Activated CD8-positive, alpha-beta memory T cell treated with anti-CD3 and anti-CD28 coated beads for 4 hours (primary cell): Measurements from ENCODE around the gene ZNF845.
A peak's percentile ranks its signal among the peaks of the same experiment; 100 is the strongest.
"Not testable (repeated sequence)": the region's sequence is repeated elsewhere in the genome, so short reads cannot be mapped to it uniquely, and the experiment has no call there.

Experiments used
- DNase-seq, 2 donors: peaks; one replicate each; pipeline ENCODE4 v3.0.0-alpha.2; 2020; ENCODE audit warnings: low read depth in 2 of 2

The ZNF845 gene

DNA sequence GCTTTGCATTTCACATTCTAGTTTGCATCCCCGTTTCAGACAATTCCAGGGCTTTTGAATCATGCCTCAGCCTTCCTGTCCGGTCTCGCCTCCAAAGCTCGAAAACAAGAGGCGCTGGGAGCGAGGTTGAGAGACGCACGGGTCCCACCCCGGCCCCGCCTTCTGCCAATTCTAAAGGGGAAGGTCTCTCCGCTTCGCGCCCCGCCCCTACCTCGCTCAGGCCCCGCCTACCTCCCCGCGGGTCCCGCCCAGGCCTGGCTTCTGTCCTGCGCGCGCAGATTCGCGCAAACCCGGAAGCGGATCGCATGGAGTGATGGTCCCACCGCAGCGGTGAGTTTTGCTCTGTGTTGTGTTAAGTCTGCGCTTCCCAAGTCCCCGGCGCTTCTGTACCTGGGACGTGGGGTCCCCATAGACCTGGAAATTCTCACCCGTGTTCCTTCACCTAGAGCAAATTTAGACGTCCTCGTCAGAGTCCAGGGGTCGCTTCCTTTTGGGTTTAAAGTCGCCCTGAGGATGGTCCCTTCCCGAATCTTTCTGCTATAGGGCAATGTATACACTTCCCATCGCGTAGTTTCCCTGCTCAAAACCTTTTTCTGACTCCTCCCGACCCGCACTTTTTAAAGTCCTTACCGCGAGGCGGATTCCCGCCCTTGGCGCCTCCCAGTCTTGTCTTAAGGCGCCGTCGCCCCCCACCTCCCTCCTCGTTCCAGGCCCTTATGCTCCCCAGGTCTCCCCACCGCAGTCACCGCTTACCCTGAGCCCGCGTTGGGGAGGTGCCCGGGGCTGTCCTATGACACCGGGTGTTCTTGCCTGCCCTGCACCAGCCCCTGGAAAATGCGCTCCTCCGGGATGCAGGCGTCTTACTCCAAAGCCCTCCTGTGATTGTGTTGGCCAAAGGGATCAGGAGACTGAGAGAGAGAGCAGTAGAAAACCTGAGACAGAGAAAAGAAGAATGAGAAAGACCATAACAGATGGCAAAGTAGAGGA lies at the start of gene ZNF845:
Gene ZNF845 (plus strand): TSS at position 287 of the 987 bp plus-strand sequence. CDS start 7,559 bp downstream, outside the sequence.
- DNase-seq = peak; percentile 91 to 92

DNA sequence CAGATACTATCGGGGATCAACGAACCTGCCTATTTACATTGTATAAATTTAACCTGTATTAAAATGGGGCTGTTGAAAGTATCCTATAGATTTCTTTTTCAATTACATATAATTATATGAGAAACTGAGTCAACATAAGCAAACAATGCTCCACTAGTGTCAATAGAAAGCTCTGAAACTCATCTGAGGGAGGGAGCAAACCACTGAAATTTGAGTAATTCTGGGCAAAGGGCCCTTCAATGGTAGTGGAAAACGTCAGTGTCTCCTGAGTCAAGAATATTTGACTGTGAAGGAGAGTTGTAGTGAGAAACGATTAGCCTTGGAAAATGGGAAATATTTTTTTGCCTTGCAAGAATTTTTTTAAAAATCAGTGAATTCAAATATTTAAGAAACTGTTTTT lies 48.5 kb upstream of the ZNF845 start:
- no peak for DNase-seq

DNA sequence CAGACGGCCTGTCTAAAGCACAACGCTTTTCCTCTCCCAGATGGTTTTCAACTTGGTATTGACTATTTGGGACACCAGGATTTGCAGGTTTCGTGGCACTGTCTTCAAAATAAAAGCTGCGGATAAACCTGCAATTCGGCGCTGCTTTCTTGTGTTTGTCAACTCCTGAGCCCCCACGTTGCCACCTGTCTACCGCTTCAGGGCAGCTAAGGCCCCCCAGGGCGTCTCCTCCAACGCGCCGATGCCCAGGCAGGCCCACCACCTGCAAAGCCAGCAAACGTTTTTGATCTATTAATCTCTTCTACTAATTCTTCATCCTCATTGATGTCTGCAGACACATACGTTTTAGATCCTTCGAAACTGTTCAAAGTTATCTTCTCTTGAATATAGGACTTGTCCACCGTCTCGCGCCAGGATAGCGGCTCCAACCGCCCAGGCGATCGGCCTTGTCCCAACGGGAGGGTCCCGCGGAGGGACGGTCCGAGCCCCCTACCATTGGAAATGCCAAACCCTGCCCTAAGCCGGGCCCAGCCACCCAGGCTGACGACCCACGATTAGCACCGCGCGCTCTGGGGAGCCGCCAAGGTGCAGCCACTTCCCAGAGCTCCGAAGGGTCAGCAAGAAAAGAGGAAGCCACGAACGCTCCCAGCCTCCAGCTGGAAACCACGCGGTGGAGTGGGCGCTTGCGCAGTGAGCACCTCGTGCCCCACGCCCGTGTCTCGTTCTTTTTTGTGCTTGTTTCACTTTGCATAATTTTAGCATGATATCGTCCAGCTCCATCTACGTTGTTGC lies 42.6 kb upstream of the ZNF845 start:
- no peak for DNase-seq

DNA sequence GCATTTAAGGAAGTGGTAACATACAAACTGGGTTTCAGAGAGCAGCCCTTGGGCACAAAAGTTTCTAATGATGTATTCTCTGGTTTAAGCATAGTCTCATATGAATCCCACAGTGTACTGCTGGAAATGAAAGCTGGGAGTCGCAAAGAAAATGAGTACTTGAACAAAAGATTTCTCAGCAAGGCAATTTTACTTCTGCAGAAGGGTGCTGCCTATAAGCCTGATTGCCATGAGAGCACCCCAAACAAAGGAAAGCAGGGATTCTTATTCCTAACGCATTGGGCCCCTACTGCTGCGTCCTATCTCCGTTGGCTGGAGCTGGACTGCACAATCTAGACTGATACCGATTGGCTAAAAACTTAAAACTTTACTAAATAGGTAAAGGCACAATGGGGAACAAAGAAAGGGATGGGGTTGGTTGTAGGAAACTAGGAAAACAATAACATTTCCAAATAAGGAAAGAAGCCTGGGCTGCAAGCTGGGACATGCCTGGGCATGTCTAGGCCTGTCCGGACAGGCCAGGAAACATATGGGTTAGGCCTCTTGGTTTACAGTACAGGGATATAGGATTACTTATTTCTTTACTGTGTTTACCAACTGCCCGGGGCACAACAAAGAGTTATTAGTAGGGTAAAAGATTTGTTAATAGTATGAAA lies 38.6 kb upstream of the ZNF845 start:
- no peak for DNase-seq

DNA sequence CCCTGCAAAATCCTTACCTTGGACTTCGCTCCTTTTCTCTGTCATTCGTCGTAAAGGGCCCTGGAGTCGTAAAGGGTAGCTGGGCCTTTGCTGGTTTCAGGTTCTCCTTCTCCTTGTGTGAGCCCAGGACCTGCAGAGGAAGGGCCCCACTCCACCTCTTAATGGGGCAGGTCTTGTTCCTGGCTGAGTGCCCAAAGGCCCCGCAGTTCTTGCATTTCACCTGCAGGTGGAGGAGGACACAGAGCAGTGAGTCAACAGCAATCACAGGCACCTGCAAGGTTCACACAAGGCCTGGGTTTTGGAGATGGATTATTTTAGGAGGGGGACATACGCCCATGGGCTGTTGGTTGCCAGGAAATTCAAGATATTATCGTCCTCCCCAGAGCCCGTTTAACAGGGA lies 32.2 kb upstream of the ZNF845 start:
- not testable (repeated sequence) for DNase-seq

DNA sequence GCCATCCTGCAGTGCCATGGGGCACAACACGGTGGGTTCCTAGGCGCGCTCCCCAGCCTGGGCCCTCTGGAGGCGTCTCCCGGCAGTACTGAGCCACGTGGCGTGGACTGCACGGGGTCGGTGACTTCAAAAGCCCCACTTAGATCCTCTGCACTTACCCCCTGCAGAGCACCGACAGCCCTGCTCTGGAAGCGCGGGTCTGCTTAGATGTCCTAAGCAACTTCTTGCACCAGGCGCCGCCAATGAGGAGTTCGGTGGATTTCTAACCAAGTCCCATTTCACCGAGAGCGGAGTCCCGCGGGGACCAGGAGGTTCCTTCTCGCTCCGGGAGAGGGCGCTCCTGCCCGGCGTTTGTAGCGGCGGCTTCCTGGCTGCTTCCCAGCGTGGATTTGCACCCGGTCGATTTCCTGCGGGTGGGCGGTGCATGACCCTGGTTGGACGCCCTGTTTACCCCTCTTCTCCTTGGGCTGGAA lies 25.2 kb upstream of the ZNF845 start:
- DNase-seq = no peak

DNA sequence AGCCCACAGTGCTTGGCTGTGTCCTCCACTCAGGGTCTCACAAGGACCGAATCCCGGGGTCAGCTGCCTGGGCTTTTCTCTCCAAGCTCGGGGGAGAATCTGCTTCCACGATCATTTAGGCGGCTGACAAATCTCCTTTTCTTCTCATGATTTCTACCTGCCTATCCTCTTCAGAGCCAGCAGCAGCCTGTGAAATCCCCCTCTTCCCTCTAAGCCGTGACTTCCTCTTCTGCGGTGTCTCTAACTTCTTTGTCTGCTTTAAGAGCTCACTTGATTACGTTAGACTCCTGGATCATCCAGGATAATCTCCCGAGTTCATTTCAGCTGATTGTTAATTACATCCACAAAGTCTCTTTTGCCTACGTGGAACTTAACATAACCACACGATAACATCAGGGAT lies 22.5 kb upstream of the ZNF845 start:
- DNase-seq = no peak

DNA sequence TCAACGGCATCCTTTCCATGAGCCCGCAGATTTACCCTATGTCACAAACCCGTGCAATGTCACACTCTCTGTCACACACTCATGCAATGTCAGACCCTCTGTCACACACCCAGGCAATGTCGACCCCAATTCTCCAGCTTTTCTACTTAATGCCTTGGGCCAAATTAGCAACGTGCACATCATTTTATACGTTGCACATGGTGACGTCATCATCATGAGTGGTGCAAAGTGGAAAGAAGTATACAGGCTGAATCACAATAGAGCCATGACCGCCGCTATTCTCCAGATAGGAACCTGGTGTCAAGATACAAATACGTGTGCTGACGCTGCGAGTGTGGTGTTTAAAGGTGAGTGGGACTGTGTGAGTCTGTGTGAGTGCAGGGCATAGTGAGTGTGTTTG lies 21.7 kb upstream of the ZNF845 start:
- DNase-seq = no peak

DNA sequence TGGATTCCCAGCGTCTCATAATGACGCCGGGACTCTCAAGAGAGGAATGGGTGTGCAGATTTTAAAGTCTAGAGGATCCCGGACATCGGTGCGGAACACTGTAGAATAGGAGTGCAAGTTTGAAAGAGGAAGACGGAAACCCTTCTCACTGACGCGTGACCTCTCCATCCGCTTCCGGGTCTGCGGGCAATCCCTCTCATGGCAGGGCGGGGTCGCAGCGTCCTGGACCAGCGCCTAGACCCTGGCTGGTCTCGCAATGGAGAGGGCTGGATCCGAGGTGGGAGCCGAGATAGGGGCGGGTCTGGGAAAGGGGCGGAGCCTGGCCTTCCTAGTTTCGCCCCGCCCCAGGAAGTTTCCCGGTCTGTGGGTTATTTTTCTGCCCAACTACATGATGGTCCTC lies 4.6 kb upstream of the ZNF845 start:
- no peak for DNase-seq

DNA sequence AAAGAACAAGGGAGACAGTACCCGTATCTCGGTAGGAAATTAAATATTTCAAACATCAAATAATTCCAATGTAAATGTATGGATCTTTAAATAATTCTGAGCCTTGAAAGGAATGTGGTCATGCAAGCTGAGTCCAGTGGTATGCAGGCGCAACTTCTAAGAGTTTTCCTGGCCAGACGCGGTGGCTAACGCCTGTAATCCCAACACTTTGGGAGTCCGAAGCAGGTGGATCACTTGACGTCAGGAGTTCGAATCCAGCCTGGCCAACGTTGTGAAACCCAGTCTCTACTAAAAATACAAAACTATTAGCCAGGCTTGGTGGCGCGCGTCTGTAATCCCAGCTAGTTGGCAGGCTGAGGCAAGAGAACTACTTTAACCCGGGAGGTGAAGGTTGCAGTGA lies 1.1 kb upstream of the ZNF845 start:
- no peak for DNase-seq

DNA sequence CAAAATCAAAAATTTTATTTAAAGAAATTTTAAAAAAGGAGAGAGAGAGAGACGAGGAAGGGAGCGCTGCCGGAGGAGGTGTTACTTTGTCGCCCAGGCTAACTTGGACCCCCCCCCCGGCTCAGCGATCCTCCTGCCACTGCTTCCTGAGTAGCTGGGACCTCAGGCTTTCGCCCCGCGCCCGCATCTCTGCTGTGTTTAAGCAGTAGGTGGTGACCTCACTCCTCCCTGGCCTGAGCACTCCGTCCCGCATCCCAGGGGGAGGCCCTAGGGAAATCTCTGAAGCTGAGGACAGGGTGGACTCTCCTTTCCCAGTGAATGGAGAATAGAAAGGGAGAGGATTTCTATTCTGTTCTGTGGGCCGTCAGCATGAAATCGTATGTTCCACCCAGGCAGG lies 485 bp upstream of the ZNF845 start:
- DNase-seq = no peak

DNA sequence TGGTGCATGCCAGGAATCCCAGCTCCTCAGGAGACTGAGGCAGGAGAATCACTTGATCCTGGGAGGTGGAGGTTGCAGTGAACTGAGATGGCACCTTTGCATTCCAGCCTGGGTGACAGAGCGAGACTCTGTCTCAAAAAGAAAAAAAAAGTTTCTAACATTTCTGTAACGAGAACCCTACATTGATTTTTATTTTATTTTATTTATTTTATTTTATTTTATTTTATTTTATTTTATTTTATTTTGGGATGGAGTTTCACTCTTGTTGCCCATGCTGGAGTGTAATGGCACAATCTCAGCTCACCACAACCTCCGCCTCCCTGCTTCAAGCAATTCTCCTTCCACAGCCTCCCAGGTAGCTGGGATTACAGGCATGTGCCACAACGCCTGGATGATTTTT lies 10.9 kb downstream of the ZNF845 start:
- DNase-seq = not testable (repeated sequence)

DNA sequence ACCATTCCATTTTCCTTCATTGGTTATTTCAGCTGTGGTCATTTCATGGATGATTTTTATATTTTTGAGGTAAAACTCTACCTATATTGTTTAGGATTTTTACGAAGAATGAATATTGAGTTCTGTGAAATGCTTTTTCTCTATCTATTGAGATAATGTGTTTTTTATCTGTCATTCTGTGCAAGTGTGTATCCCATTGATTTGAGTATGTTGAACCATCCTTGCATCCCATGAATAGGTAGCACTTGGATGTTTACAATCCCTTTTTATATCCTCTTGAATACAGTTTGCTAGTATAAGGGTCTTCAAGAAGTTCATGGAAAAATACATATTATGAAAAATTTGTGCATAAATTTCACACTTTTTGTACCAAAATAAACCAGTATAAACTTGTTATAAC lies 22.2 kb downstream of the ZNF845 start:
- no peak for DNase-seq

DNA sequence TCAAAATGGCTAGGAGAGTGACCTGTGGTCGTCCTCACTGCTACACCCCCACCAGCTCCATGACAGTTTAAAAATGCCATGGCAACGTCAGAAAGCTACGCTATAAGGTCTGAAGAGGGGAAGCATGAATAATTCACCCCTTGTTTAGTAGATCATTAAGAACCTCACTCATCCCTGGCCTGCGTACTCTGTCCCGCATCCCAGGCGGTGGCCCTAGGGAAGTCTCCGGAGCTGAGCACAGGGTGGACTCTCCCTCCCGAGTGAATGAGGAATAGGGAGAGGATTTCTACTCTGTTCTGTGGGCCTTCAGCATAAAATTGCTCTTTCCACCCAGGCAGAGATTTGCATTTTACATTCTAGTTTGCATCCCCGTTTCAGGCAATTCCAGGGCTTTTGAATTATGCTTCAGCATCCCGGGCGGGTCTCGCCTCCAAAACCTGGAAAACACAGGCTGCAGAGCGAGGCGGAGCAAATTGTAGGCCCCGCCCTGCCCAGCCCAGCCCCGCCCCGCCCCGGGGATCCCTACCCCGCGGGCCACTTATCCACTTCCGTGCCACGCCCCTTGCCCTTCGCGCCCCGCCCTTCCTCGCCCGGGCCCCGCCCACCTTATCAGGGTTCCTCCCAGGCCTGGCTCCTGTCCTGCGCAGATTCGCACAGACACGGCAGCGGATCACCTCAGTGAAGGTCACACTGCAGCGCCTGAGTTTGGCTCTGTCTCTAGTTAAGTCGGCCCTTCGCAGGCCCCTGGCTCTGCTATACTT lies 24.5 kb downstream of the ZNF845 start:
- DNase-seq = no peak

DNA sequence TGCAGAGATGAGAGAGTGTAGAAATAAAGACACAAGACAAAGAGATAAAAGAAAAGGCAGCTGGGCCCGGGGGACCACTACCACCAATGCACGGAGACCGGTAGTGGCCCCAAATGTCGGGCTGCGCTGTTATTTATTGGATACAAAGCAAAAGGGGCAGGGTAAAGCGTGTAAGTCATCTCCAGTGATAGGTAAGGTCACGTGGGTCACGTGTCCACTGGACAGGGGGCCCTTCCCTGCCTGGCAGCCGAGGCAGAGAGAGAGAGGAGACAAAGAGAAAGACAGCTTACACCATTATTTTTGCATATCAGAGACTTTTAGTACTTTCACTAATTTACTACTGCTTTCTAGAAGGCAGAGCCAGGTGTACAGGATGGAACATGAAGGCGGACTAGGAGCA lies 26.5 kb downstream of the ZNF845 start:
- not testable (repeated sequence) for DNase-seq

DNA sequence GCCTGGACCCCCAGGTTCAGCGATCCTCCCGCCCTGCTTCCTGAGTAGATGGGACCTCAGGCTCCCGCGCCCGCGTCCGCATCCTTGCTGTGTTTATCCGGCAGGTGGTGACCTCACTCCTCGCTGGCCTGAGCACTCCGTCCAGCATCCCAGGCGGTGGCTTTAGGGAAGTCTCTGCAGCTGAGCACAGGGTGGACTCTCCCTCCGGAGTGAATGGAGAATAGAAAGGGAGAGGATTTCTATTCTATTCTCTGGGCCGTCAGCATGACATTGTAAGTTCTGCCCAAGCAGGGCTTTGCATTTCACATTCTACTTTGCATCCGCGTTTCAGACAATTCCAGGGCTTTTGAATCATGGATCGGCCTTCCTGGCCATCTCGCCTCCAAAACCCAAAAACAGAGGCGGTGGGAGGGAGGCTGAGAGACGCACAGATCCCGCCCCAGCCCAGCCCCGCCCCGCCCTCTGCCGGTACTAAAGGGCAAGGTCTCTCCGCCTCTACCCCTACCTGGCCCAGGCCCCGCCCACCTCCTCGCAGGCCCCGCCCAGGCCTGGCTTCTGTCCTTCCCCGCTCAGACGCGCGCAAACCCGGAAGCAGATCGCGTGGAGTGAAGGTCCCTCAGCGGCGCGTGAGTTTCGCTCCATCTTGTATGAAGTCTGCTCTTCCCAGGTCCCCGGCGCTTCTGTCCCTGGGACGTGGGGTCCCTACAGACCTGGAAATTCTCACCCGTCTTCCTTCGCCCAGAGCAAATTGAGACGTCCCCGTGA lies 31.8 kb downstream of the ZNF845 start, which contains the start of gene ZNF525:
Gene ZNF525 (plus strand): TSS at position 572 of the 765 bp plus-strand sequence. CDS start 6,577 bp downstream, outside the sequence.
- peak; percentile 94 to 96 for DNase-seq

DNA sequence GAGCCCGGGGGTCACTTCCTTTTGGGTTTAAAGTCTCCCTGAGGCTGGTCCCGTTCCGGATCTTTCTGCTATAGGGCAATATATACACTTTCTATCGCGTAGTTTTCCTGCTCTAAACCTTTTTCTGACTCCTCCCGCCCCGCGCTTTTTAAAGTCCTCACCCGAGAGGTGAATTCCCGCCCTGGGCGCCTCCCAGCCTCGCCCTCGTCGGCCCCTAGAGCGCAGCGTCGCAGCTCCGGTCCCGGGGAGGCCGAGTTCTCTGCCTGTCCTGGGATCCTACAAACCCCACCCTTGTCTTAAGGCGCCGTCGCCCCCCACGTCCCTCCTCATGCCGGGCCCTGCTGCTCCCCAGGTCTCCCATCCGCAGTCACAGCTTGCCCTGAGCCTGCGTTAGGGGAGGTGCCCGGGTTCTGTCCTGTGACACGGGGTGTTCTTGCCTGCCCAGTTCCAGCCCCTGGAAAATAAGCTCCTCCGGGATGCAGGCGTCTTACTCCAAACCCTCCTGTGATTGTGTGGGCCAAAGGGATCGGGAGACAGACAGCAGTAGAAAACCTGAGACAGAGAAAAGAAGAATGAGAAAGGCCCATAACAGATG lies 32.4 kb downstream of the ZNF845 start:
- DNase-seq = peak; percentile 6

DNA sequence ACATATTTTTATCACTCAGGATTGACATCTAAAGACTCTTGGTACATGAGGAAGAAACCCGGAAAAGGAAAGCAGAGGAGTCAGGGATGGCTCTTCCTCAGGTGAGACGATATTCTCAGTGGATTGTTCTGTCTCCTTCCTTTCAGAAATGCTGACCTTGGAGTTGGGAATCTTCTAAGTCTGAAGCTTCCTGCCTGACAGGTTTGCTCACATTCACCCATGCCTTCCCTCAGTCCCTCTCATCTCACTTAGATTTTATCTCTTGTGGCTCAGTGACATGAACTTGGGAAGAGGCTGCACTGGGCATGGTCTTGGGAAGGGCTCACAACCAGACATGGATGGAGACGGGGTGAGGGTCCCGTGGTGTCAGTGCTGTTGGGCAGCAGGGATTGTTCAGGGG lies 38.6 kb downstream of the ZNF845 start:
- DNase-seq = no peak

DNA sequence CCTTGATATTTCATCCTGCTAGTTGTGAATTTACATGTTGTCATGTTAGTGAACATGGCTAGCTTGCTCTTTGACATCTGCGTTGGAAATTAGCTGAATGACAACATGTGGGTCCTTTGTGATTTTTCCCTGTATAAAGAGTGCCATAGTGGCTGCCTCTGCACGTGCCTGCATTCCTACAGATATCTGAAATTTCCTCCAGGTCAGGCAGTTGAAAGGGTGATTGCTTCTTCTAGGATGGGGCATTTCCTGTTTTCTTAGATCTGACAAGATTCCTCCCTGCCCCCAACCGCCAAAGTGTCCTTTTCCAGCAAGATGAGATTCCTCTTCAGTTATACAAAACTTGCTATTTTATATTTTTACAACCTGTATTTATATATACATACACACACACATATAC lies 40.7 kb downstream of the ZNF845 start:
- no peak for DNase-seq

DNA sequence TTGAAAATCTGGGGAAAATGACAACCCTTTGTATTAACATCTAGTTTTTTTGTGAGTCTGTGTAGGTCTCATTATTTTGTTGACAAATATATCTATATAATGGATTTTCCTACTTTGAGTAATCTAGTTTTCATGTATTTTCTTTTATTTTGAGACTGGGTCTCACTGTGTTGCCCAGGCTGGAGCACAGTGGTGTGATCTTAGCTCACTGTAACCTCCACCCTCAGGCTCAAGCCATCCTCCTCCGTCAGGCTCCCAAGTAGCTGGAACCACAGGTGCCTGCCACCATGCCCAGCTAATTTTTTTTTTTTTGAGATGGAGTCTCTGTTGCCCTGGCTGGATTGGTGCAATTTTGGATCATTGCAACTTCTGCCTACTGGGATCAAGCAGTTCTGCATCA lies 41.2 kb downstream of the ZNF845 start:
- DNase-seq = no peak
